Measurements from ENCODE around the gene HS3ST6.

- TF ChIP-seq EZH2phosphoT487 (IDR thresholded peaks at IDR 0.05; ENCODE audit: borderline replicate concordance) (no peak), CTCF (conservative IDR thresholded peaks at IDR 0.05; ENCODE audit: low read length) (no peak)
Measured at GRCh38 chr16:1922357-1922756, 4.1 kb upstream of the HS3ST6 start.

Data from Loucy (cell line).